ENCODE measurements around the gene HIGD1A.
A peak's percentile ranks its signal among the peaks of the same experiment; 100 is the strongest.

Gene HIGD1A

DNA sequence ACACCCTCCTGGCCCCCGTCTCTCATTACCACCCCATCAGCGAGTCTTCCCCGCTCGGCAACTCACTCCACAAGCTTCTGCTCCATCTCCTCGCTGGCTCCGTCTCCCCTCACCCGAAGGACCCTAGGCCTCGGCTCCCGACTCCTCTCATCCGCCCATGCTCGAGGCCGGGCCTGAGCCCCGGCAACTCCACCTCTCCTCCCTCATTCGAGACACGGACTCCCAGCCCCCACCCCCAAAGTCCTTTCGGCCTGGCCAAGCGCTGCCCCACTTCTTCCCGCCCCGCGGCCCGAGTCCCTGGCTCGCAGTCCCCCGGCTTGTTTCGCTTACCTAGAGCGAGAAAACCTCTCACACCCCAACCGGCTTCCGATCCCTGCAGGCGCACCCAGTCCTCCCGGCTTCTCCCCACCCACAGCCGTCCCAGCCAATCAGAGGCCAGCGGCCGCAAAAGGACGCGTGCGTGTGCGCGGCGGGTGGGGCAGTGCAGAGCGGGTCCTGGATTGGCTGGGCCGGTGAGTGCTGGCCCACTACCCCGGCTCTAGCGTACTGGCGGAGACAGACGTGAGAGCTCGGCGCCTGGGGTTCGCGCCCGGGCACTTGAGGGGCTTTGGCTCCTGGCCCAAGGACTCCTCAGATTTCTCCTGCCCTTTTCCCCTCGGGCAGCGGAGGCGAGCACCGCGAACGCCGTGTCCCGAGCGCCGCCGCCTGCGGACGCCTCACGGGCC lies at the start of gene HIGD1A:
TSS of gene HIGD1A (minus strand) at position 385 of the 725 bp plus-strand sequence. CDS start 10,237 bp downstream, outside the sequence.
- peak; percentile 88 for DNase-seq (ENCODE audit: low read depth)

DNA sequence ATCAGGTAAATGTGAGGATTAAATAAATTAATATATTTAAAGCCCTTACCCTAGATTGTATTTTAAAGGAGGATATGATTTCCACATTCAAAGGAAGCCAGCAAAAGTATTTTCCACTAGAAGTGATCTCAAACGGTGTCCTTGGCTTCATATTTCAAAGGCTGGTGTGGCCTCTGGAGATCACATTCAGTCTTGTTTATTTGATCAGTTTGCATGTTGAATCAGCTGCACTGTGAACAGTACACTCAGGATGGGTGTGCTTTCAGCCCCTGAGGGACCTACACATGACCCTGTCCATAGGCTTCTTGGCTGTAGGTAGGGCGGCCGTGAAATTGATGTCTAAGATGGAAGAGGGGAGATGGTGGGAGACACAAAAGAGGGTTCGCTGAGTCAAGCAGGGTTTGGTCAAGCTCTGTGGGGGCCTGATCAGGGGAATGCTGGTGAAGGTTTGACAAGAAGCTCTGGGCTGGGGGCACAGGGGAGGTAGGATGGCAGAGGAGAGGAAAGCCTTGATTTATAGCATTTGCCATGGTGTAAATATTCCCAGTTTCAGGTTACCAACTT lies 49.5 kb upstream of the HIGD1A start:
- no peak for DNase-seq (ENCODE audit: low read depth)

DNA sequence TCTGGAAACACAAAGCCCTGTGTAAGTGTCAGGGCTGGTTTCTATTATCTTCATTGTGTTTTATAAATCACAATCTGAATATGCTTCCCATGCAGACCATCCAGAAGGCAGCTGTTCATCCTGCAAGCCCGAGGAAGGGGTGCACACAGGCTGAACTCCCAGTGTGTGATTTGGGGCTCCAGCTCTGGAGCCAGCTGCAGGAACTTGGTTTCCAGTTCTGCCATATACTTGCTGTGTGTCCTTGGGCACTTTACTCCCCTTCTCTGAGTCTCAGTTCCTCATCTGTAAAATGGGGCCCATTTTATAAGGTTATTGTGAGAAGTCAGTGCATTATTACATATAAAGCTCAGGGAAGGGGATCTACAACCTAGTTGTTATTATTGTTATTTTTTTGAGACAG lies 48.8 kb upstream of the HIGD1A start:
- no peak for DNase-seq (ENCODE audit: low read depth)

DNA sequence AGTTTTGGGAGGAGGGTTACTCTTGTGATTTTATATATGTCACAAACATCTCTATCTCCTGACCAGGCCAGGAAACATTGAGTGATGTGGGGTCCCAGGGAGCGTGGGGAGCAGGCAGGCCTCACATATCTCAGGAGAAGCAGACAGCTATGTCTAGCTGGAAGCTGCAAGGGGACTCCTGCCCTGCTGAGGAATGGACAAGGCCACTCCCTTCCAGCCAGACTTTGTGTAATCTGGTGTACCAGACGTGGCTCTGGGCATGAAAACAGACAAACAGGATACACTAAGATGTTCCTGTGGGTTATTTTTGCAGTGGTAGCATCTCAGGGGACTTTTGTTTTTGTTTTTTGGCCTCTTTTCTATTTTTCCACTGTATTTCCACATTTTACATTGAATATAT lies 48.2 kb upstream of the HIGD1A start:
- no peak for DNase-seq (ENCODE audit: low read depth)

DNA sequence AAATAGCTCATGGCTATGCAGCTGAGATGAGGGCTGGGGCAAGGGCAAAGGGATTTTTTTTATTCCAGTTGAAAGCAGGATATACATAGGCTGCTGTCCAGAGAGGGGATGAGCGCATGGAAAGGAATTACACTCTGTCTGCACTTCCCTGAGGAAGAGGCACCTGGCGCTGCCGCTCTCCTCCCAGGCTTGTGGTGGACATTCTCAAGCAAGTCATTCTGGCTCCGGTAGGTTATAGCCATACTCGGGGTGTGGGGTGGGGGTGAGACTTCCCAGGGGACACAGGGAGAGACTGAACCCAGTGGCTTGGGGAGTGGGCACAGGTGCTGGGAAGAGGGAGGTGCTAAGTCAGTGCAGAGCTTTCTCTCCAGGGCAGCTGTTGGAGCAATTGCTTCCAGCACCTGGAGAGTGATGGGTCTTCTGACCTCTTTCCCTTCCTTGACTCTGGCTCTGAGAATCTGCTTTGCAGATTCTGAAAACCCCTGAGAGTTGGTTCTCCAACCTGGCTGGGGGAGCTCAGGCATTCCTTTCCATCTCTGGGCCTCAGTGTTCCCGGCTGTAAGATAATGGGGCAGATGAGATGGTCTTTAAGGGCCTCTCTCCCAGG lies 47.0 kb upstream of the HIGD1A start:
- DNase-seq (ENCODE audit: low read depth): no peak

DNA sequence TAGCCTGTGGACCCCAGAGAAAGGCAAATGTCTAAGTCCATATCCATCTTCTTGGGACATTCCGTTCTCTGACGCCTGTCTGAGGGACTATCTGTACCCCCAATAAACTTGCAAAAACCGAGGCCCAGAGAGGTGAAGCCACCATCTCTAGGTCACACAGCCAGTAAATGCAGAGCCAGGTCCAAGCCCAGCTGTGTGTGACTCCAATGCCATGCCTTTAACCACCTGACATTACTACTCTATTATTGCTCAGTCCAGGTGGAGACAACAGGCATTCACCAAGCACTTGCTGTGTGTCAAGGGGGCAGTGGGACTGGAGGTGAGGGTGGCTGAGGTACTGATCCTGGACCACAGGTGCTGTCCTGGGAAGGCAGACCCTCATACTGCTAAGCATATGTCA lies 46.0 kb upstream of the HIGD1A start:
- DNase-seq (ENCODE audit: low read depth): no peak

DNA sequence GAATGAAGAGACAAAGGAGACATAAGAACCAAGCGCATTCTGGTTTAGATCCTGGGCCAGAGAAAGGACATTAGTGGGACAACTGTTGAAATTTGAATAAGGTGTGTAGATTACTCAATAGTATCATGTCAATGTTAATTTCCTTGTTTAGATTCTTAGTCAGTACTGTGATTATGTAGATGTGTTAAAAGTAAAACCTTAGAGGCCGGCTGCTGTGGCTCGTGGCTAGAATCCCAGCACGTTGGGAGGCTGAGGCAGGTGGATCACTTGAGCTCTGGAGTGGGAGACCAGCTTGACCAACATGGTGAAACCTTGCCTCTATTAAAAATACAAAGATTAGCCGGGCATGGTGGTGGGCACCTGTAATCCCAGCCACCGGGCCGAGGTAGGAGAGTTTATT lies 44.7 kb upstream of the HIGD1A start:
- DNase-seq (ENCODE audit: low read depth): no peak

DNA sequence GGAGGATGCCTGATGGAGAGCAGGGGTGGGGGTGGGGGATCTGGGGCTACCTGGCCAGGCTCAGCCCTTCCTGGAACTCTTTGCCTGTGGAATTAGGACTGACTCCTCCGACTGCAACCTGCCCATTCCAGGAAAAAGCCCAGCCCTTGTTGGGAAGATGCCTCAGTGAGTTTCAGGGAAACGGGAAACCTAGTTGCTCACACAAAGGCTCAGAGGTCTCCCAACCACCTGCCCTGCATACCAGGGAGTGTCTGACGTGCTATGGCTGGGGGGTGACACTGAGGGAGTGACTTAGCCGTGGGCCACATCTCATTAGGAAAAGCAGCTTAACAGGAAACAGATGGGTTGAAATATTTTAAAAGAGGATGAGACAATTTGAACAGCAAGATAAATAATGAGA lies 43.4 kb upstream of the HIGD1A start:
- no peak for DNase-seq (ENCODE audit: low read depth)

DNA sequence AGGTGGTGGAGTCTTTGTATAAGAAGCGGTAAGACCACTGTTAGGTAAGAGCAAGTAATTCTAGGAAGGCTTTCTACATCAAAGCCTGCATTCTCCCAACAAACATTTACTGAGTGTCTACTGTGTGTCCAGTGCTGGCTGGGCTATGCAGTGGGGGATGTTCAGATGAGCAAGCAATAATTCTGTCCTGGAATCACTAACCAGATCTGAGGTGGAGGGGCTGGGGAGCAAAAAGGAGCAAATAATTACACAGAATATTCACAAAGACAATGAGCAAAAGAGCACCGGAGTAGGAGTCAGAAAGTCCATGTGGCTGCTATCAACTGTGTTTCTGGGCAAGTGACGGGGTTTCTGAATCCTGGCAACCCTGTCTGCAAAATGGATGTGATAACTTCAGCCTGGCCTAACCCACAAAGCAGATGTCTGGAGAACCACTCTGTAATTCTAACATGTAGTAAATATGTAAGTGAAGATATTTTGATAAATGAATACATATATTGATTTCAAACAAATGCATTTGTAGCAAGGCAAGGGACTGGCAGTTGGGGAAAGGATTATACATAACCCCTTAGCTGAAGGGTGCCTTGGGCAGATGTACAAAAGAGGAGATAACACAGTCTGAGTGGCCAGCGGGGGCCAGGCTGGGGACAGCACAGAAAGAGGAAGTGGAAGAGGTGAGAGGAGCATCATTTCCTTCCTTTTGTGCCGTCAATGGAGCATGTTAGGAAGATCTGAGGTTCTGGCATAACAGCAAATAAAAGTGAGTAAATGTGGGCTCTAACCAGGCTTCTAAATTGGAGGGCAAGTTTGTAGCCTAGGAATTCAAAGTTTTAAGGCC lies 42.6 kb upstream of the HIGD1A start:
- no peak for DNase-seq (ENCODE audit: low read depth)

DNA sequence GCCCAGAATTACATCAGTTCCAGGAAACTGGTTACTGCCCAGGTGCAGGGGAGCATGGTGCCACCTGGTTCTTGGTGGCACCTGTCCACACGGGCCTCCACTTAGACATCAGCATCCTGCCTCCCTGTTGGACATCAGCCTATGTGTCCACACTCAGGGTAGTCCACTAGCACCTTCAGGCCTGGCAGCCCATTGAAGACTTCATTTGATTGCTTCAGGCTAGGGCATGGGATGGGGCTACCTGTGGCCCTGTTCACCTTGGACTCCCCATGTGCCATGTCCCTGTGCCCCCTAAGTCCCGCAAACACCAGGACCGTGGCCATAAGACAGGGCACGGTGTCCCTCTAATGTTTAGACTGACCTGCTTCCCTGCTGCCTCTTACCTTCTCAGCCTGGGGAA lies 40.5 kb upstream of the HIGD1A start:
- no peak for DNase-seq (ENCODE audit: low read depth)

DNA sequence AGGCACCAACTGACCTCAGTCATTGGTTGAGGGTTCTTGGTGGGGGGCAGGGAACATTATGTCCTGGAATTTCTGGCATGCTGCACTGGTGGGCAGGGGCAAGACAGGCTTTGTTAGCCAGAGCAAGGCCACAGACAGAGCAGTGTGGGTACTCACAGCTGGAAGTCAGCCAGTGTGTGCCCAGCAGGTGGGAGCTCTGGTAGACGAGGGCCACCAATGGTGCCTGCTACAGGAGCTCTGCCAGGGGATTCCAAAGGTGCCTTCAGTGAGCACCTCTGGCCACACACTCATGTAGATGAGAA lies 40.1 kb upstream of the HIGD1A start:
- DNase-seq (ENCODE audit: low read depth): no peak

DNA sequence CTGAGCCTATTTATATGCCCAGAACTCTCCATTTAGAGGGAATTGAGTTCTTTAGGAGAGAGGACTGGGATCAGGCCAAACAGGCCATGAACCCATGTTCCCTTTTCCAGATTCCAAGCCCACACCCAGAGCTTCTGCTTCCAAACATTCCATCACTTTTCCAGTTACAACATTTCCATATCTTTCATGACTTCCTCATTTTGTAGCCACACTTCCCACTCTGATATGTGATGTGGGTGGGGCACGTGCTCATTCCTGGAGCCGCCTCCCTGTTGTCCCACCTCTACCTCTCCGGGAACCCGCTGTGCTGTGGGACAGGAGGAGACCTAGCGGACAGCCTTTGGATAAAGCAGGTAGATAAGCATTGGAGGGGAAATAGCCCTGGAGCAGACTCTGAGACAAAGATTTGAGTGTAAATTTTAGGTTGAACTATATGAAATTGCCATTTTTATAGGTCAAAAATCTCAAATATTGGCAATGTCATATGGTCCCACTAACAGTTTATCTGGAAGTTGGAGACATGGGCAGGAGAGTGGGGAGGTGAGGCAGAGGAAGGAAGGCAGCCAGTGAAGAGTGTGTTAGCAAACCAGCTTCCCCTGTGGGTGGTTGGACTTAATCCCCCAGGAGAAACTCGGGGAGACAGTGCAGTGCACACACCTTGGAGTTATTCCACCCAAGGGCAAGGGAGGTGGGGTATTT lies 39.6 kb upstream of the HIGD1A start:
- DNase-seq (ENCODE audit: low read depth): no peak

DNA sequence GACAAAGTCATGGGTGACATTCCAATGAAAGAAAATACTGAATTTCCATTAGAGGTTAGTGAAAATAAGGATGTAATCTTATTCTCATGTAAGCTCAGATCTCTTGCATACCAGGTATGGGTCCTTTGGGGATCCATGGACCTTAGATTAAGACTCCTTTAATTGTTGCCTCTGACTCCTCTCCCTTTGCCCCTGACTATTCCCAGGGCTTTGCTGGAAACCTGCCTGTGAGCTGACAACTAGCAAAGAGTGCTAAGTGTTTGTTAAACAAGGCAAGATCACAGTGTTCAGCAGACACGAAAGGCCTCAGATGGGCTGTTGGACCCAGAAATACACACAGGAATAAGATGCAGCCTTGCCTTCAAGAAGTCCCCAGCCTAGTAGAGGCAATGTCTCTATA lies 37.0 kb upstream of the HIGD1A start:
- DNase-seq (ENCODE audit: low read depth): no peak

DNA sequence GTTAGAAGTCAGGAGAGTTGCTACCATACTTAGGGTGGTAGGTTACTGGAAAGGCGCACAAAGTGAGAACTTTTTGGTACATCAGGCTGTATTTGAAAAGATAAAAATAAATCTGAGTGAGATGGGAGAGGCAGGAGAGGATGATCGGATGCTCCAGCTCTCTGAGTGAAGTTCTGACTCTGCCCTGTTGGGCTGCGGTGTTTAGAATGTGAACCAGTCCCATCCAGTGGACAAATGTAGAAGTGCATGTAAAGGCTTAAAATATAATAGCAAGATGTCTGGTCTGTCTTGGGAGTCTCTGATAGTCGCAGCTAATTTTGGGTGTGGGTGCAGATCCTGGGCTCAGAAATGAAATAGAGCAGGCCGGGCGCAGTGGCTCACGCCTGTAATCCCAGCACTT lies 35.3 kb upstream of the HIGD1A start:
- DNase-seq (ENCODE audit: low read depth): no peak

DNA sequence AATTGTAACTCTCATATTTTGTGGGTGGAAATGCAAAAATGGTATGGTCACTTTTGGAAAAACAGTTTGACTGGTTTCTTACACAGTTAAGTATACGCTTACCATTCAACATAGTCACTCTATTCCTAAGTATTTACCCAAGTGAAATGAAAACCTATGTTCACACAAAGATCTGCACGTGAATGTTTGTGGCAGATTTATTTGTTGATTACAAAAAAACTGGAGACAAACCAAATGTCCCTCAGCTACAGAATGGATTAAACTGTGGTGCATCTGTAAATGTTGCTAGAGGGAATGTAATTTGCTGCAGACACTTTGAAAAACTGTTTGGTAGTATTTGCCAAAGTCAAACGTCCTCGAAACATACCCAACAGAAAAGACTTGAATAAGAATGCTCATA lies 34.3 kb upstream of the HIGD1A start:
- DNase-seq (ENCODE audit: low read depth): no peak

DNA sequence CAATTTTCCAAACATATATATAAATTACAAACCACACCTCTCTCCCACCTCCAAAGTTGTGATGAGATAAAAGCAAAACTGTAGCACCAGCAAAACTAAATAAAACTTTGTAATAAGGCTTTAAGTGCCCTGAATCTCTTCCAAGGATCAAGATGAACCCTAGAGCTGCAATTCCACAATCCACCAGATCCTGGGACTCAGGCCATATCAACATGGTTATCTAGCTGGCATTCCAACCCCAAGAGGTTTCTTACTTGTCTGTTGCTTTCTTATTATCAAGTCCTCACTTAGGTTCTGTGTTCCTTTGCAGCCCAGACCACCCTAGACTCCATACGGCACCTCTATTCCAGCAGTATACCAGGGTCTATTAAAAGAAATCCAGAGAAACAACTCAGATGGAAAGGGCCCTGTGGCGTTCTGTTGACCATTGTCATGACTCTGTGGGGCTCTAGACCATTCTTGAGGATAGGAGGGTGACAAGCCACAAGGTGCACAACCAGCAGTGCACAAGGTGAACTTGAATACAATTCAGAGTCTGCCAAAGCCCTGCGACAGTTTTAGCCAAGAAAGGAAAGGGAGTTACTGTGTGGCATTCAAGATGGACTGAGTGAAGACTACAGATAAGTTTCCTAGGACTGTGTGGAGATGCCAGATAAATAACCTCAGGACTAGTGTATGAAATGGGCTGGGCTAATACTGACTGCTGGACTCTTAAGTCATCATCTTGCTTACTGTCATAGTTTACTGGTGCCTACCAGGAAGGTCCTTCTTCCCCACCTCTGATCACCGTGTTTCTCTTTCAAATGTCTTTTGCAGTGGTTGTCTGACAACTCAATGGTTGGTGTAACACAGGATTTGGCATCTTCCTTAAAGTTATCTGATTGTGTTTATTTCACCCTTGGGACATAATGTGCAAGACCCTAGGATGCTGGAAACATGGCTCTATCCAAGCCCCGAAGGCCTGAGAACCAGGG lies 32.1 kb upstream of the HIGD1A start:
- no peak for DNase-seq (ENCODE audit: low read depth)

DNA sequence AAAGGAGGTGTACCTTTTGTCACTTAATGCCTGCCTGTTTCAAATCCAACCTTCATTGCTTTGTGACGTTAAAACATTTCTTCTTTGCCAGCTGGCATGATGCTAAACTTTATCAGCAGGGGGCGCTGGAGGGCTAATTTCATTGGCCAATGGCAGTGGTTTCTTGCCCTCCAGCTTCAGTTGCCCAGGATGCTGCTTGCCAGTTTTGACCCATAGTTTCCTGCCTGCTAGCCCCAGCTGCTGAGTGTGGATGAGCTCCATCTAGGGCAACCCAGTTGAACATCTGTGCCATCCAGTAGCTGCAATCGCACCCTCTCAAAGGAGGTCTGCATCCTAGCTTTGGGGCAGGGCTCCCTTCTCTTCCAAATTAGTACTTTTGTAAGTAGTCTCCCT lies 27.0 kb upstream of the HIGD1A start:
- DNase-seq (ENCODE audit: low read depth): peak; percentile 46

DNA sequence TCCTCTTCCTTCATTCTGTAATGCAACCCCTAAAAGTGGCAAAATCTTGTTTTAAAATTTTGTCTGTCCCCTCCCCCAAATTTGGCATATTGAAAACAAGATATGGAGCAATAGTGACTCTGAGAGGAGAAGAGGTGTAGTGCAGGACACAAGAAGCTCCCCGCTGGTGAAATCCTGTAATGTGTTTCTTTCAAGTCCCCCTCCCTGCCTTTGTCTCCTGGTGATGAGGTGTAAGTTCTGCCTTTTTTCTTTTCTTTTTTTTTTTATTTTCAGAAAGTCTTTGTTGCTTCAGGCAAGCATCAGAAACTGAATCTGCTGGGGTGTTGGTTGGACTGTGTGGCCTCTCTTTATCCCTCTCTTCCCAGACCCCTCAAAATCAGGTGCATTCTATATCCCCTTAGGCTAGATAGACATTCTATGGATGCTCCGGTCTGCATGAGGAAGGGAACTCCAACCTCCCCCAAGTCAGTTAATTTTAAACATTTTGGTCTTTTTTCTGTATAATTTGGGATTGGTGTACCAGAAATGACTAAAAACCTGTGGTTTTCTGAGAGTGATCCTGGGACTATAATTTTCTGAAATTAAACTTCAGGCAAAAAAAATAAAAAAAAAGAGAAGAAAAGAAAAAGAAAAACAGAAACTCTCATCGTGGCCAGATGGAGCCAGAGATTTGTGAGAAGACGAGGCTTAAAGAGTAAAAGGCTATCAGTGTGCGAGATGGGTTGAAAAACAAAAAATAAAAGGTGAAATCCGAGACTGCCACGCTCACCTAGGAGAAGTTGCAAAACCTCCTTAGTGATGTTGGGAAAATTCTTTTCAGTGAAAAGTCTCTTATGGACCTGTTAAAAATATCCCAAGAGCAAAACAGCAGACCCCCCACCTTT lies 26.4 kb upstream of the HIGD1A start:
- no peak for DNase-seq (ENCODE audit: low read depth)

DNA sequence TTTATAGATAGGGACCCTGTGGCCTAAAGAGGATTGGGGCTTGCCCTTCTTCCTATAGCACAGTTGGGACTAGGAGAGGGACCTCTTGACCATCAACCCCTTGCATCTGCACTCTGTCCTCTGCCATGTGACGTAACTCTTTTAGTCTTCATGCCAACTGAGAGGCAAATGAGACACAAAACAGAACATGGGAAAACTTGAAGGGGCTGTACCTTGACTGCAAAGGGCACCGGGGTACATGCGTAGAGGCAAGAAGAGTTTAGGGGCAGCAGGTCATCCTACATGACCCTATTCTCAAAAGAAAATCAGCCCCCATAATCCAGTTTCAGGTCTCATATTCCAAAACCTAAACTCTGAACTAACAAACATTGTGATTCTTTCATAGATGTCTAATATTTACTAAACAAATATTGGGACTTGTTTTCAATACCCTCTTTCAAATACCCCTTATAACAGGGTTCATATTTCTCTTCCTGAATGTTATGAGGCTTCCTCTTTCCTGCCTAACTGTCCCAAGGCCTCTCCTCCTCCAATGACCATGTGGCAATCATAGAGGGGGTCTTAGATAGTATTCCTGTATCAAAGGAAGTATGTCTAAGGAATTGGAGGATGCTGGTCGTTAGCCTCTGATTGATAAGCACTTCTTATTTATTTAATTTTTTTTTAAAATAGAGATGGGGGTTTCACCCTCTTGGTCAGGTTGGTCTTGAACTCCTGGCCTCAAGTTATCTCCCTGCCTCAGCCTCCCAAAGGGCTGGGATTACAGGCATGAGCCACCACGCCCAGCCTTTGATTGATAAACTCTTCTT lies 25.5 kb upstream of the HIGD1A start:
- no peak for DNase-seq (ENCODE audit: low read depth)
